ENCODE measurements around the gene TMPRSS13.
A peak's percentile ranks its signal among the peaks of the same experiment; 100 is the strongest.
"Not testable (repeated sequence)": the region's sequence is repeated elsewhere in the genome, so short reads cannot be mapped to it uniquely, and the experiment has no call there.

Gene TMPRSS13

GRCh38 chr11:117930668-117931330, 1.6 kb upstream of the TMPRSS13 start:
- no peak for DNase-seq (ENCODE audit: low spot score)

- DNase-seq (ENCODE audit: low spot score) = no peak
Measured at GRCh38 chr11:117929916-117930570, 841 bp upstream of the TMPRSS13 start.

- DNase-seq (ENCODE audit: low spot score) = no peak
Measured at GRCh38 chr11:117928446-117929141, 608 bp downstream of the TMPRSS13 start.

- DNase-seq (ENCODE audit: low spot score) = no peak
Measured at GRCh38 chr11:117927926-117928325, 1.3 kb downstream of the TMPRSS13 start.

GRCh38 chr11:117926166-117926565, 3.0 kb downstream of the TMPRSS13 start:
- not testable (repeated sequence) for DNase-seq (ENCODE audit: low spot score)

- no peak for DNase-seq (ENCODE audit: low spot score)
Measured at GRCh38 chr11:117925198-117925925, 3.8 kb downstream of the TMPRSS13 start.

GRCh38 chr11:117924631-117925170, 4.5 kb downstream of the TMPRSS13 start:
- DNase-seq (ENCODE audit: low spot score) = no peak

- DNase-seq (ENCODE audit: low spot score) = no peak
Measured at GRCh38 chr11:117923773-117924172, 5.4 kb downstream of the TMPRSS13 start.

GRCh38 chr11:117923275-117923674, 5.9 kb downstream of the TMPRSS13 start:
- no peak for DNase-seq (ENCODE audit: low spot score)

- DNase-seq (ENCODE audit: low spot score) = no peak
Measured at GRCh38 chr11:117921893-117922292, 7.3 kb downstream of the TMPRSS13 start.

- no peak for DNase-seq (ENCODE audit: low spot score)
Measured at GRCh38 chr11:117921456-117921855, 7.7 kb downstream of the TMPRSS13 start.

- peak; percentile 44 for DNase-seq (ENCODE audit: low spot score)
Measured at GRCh38 chr11:117919781-117920221, 9.4 kb downstream of the TMPRSS13 start.

GRCh38 chr11:117919341-117919740, 9.9 kb downstream of the TMPRSS13 start:
- no peak for DNase-seq (ENCODE audit: low spot score)

GRCh38 chr11:117918366-117919255, 10.6 kb downstream of the TMPRSS13 start:
- DNase-seq (ENCODE audit: low spot score) = no peak

GRCh38 chr11:117917591-117918151, 11.5 kb downstream of the TMPRSS13 start:
- no peak for DNase-seq (ENCODE audit: low spot score)

- no peak for DNase-seq (ENCODE audit: low spot score)
Measured at GRCh38 chr11:117916956-117917355, 12.2 kb downstream of the TMPRSS13 start.

- DNase-seq (ENCODE audit: low spot score) = no peak
Measured at GRCh38 chr11:117915672-117916235, 13.4 kb downstream of the TMPRSS13 start.

GRCh38 chr11:117914991-117915618, 14.1 kb downstream of the TMPRSS13 start:
- DNase-seq (ENCODE audit: low spot score) = no peak

GRCh38 chr11:117914398-117914761, 14.8 kb downstream of the TMPRSS13 start:
- DNase-seq (ENCODE audit: low spot score) = no peak

All from kidney tubule cell (primary cell).